Measurements from ENCODE around the gene SLC49A3. TPM values are rescaled to one million over a fixed set of nuclear protein-coding genes. Genes with fewer than 3 reads are reported as not detected.

SLC49A3 gene
- total and polyA plus RNA-seq, 2 experiments from 2014 or later = 1.3 to 3.7 TPM

DNA sequence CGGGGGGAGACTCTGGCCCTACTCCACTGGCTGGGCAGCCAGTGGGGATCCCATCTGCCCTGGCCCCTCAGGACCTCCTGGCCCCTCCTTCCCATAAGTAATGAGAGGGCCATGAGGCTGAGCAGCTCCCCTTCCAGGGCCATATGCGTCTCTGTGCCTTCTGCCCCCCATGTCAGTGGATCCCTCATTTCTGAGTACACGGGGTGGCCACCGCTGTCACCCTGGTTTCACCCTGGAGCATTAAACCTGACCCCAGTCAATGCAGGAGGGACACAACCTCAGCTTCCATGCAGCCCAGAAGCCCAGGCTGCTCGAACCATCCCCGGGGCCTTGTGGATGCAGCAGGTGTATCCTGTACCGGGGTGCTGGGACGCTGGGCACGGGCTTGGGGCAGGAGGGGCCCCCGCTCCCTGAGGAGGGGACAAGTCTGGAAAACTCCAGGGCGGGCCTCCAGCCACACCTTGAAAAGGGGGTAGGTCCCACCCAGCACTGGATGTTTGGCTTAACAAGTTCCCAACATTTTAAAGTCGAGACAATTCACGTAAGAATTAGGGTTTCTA lies 39.1 kb downstream of the SLC49A3 start (continued):
- TF ChIP-seq, protein P1, sequence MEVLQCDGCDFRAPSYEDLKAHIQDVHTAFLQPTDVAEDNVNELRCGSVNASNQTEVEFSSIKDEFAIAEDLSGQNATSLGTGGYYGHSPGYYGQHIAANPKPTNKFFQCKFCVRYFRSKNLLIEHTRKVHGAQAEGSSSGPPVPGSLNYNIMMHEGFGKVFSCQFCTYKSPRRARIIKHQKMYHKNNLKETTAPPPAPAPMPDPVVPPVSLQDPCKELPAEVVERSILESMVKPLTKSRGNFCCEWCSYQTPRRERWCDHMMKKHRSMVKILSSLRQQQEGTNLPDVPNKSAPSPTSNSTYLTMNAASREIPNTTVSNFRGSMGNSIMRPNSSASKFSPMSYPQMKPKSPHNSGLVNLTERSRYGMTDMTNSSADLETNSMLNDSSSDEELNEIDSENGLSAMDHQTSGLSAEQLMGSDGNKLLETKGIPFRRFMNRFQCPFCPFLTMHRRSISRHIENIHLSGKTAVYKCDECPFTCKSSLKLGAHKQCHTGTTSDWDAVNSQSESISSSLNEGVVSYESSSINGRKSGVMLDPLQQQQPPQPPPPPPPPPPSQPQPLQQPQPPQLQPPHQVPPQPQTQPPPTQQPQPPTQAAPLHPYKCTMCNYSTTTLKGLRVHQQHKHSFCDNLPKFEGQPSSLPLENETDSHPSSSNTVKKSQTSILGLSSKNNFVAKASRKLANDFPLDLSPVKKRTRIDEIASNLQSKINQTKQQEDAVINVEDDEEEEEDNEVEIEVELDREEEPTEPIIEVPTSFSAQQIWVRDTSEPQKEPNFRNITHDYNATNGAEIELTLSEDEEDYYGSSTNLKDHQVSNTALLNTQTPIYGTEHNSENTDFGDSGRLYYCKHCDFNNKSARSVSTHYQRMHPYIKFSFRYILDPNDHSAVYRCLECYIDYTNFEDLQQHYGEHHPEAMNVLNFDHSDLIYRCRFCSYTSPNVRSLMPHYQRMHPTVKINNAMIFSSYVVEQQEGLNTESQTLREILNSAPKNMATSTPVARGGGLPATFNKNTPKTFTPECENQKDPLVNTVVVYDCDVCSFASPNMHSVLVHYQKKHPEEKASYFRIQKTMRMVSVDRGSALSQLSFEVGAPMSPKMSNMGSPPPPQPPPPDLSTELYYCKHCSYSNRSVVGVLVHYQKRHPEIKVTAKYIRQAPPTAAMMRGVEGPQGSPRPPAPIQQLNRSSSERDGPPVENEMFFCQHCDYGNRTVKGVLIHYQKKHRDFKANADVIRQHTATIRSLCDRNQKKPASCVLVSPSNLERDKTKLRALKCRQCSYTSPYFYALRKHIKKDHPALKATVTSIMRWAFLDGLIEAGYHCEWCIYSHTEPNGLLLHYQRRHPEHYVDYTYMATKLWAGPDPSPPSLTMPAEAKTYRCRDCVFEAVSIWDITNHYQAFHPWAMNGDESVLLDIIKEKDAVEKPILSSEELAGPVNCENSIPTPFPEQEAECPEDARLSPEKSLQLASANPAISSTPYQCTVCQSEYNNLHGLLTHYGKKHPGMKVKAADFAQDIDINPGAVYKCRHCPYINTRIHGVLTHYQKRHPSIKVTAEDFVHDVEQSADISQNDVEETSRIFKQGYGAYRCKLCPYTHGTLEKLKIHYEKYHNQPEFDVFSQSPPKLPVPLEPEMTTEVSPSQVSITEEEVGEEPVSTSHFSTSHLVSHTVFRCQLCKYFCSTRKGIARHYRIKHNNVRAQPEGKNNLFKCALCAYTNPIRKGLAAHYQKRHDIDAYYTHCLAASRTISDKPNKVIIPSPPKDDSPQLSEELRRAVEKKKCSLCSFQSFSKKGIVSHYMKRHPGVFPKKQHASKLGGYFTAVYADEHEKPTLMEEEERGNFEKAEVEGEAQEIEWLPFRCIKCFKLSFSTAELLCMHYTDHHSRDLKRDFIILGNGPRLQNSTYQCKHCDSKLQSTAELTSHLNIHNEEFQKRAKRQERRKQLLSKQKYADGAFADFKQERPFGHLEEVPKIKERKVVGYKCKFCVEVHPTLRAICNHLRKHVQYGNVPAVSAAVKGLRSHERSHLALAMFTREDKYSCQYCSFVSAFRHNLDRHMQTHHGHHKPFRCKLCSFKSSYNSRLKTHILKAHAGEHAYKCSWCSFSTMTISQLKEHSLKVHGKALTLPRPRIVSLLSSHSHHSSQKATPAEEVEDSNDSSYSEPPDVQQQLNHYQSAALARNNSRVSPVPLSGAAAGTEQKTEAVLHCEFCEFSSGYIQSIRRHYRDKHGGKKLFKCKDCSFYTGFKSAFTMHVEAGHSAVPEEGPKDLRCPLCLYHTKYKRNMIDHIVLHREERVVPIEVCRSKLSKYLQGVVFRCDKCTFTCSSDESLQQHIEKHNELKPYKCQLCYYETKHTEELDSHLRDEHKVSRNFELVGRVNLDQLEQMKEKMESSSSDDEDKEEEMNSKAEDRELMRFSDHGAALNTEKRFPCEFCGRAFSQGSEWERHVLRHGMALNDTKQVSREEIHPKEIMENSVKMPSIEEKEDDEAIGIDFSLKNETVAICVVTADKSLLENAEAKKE (CRISPR knock-in tag; IDR thresholded peaks at IDR 0.05) = no peak
- no peak for TF ChIP-seq EZH2 (IDR thresholded peaks at IDR 0.05; ENCODE audit: low read depth, unreplicated experiment)

DNA sequence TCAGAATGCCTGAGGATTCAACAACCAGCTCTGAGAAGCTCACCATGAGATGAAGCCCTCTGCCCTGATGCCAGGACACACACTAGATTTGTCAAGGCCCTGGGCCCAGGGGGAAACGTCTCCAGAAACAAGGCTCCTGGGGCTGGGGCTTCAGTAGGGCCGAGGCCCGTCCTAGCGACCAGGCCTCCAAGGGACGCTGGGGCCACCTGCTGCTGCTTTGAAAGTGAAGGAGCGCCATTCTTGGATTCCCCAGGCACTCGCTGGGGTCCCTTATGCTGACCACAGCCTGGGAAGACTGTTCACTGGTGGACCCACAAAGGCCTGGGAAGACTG lies 39.7 kb downstream of the SLC49A3 start:
- DNase-seq (ENCODE audit: low spot score) = no peak
- Mint-ChIP-seq H3K9me3 (no peaks in the 10 kb centered on the region; the same call in 2 of the 3 replicates), H3K27me3 (ENCODE audit: insufficient read depth, low read depth, poor library complexity) (peaks cover 27% of the 10 kb centered on the region), H3K27ac (no peak overlapping the region), H3K4me3 (no peak overlapping the region), H3K4me1 (peaks cover 14% of the 10 kb centered on the region; the same call in 2 of the 3 replicates), H3K36me3 (ENCODE audit: low read depth) (no peaks in the 10 kb centered on the region)
- no peaks in the 10 kb centered on the region for H3F3A ChIP-seq (replicated peaks; ENCODE audit: low read depth)
- H4K20me1 ChIP-seq (replicated peaks; ENCODE audit: insufficient read depth) = no peaks in the 10 kb centered on the region
- ATAC-seq = no peak
- H3K4me1 ChIP-seq (ENCODE audit: insufficient read depth) = no peaks in the 10 kb centered on the region
- H3K4me2 ChIP-seq = no peak overlapping the region
- no peaks in the 10 kb centered on the region for H3K36me3 ChIP-seq (ENCODE audit: insufficient read depth)
- H3K27me3 ChIP-seq (ENCODE audit: insufficient read depth) = 0 out of 2 replicates have a peak, but pooled peaks cover 3% of the 10 kb centered on the region
- H2AFZ ChIP-seq = no peak overlapping the region
- no peak overlapping the region for H3K27ac ChIP-seq (ENCODE audit: low read depth)
- H3K9me2 ChIP-seq (ENCODE audit: insufficient read depth) = no peaks in the 10 kb centered on the region
- no peak overlapping the region for H3K4me3 ChIP-seq
- TF ChIP-seq, protein P2, sequence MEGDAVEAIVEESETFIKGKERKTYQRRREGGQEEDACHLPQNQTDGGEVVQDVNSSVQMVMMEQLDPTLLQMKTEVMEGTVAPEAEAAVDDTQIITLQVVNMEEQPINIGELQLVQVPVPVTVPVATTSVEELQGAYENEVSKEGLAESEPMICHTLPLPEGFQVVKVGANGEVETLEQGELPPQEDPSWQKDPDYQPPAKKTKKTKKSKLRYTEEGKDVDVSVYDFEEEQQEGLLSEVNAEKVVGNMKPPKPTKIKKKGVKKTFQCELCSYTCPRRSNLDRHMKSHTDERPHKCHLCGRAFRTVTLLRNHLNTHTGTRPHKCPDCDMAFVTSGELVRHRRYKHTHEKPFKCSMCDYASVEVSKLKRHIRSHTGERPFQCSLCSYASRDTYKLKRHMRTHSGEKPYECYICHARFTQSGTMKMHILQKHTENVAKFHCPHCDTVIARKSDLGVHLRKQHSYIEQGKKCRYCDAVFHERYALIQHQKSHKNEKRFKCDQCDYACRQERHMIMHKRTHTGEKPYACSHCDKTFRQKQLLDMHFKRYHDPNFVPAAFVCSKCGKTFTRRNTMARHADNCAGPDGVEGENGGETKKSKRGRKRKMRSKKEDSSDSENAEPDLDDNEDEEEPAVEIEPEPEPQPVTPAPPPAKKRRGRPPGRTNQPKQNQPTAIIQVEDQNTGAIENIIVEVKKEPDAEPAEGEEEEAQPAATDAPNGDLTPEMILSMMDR (conservative IDR thresholded peaks at IDR 0.05; ENCODE audit: low read depth in 2 of 2) = no peak
- TF ChIP-seq, protein P3, sequence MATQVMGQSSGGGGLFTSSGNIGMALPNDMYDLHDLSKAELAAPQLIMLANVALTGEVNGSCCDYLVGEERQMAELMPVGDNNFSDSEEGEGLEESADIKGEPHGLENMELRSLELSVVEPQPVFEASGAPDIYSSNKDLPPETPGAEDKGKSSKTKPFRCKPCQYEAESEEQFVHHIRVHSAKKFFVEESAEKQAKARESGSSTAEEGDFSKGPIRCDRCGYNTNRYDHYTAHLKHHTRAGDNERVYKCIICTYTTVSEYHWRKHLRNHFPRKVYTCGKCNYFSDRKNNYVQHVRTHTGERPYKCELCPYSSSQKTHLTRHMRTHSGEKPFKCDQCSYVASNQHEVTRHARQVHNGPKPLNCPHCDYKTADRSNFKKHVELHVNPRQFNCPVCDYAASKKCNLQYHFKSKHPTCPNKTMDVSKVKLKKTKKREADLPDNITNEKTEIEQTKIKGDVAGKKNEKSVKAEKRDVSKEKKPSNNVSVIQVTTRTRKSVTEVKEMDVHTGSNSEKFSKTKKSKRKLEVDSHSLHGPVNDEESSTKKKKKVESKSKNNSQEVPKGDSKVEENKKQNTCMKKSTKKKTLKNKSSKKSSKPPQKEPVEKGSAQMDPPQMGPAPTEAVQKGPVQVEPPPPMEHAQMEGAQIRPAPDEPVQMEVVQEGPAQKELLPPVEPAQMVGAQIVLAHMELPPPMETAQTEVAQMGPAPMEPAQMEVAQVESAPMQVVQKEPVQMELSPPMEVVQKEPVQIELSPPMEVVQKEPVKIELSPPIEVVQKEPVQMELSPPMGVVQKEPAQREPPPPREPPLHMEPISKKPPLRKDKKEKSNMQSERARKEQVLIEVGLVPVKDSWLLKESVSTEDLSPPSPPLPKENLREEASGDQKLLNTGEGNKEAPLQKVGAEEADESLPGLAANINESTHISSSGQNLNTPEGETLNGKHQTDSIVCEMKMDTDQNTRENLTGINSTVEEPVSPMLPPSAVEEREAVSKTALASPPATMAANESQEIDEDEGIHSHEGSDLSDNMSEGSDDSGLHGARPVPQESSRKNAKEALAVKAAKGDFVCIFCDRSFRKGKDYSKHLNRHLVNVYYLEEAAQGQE (IDR thresholded peaks at IDR 0.05; ENCODE audit: unreplicated experiment) = no peak
- TF ChIP-seq STAT1 (IDR thresholded peaks at IDR 0.05; ENCODE audit: unreplicated experiment) = no peak
- TF ChIP-seq JUNB (IDR thresholded peaks at IDR 0.05; ENCODE audit: unreplicated experiment) = no peak
- TF ChIP-seq, protein P4, sequence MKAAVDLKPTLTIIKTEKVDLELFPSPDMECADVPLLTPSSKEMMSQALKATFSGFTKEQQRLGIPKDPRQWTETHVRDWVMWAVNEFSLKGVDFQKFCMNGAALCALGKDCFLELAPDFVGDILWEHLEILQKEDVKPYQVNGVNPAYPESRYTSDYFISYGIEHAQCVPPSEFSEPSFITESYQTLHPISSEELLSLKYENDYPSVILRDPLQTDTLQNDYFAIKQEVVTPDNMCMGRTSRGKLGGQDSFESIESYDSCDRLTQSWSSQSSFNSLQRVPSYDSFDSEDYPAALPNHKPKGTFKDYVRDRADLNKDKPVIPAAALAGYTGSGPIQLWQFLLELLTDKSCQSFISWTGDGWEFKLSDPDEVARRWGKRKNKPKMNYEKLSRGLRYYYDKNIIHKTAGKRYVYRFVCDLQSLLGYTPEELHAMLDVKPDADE (IDR thresholded peaks at IDR 0.05) = no peak
- TF ChIP-seq NANOG (IDR thresholded peaks at IDR 0.05; ENCODE audit: borderline replicate concordance) = no peak
- no peak for TF ChIP-seq CREB1 (CRISPR knock-in tag; IDR thresholded peaks at IDR 0.05; ENCODE audit: low read depth)
- no peaks in the 10 kb centered on the region for H3K79me2 ChIP-seq (replicated peaks; ENCODE audit: insufficient read depth)
